HTR-8/SVneo (cell line): ENCODE data around the gene GCLC.

Experiments
- DNase-seq: peaks from one replicate; pipeline ENCODE4 v3.0.0; 2011; ENCODE audit warnings: low spot score, mixed read lengths; ENCODE audit not compliant: insufficient read length
- FAIRE-seq: peaks from 2 replicates; lab custom pipeline; 2011; peaks lifted over from hg19 to GRCh38; lab: Jason Lieb, UNC

The GCLC gene

GRCh38 chr6:53461696-53462095, 83.2 kb downstream of the GCLC start:
- DNase-seq: no peak
- FAIRE-seq: no peak

- no peak for DNase-seq
- no peak for FAIRE-seq
These were observed 83.8 kb downstream of the GCLC start for GRCh38 chr6:53461041-53461656.

- DNase-seq (no peak), FAIRE-seq (no peak)
These were observed 86.6 kb downstream of the GCLC start for GRCh38 chr6:53458105-53458866.

GRCh38 chr6:53456809-53457208, 88.1 kb downstream of the GCLC start:
- DNase-seq (no peak), FAIRE-seq (no peak)

GRCh38 chr6:53455678-53456077, 89.2 kb downstream of the GCLC start:
- FAIRE-seq: no peak
- DNase-seq: no peak

GRCh38 chr6:53451165-53451564, 93.7 kb downstream of the GCLC start:
- no peak for FAIRE-seq
- DNase-seq: no peak

GRCh38 chr6:53447865-53448264, 97.0 kb downstream of the GCLC start:
- DNase-seq (no peak), FAIRE-seq (no peak)
